OCI-M1 (cell line): ENCODE data around the gene SNX30.

ENCODE experiments used
- DNase-seq: peaks from one replicate; lab custom pipeline; 2025; lab: John Stamatoyannopoulos, UW

The SNX30 gene

DNA sequence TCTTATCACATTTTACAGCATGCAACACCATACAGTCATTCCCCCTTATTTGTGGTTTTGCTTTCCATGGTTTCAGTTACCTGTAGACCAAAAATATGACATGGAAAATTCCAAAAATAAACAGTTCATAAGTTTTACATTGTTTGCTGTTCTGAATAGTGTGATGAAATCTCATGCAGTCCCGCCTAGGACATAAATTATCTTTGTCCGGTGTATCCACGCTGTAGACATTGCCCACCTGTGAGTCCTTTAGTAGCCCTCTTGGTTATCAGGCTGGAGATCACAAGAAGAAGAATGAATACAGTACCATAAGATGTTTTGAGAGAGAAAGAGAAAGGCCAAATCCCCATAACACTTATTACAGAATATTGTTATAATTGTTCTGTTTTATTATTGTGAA, 72.1 kb downstream of the SNX30 start:
- DNase-seq = no peak

DNA sequence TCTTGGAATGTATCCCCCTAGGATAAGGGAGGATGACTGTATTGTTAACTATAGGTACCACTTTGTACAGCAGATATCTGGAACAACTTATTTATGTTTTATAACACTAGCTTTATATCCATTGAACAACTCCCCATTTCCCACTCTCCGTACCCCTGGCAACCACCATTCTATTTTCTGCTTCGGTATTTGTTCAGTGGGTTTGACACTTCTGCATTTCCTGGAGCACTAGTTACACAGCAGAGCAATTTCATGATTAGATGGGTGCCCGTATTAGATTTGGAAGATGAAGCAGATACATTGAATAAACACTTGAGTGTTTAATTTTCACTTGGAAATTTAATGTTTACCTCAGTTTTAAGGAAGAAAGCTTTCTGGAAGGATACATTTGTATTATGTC, 72.7 kb downstream of the SNX30 start:
- no peak for DNase-seq

DNA sequence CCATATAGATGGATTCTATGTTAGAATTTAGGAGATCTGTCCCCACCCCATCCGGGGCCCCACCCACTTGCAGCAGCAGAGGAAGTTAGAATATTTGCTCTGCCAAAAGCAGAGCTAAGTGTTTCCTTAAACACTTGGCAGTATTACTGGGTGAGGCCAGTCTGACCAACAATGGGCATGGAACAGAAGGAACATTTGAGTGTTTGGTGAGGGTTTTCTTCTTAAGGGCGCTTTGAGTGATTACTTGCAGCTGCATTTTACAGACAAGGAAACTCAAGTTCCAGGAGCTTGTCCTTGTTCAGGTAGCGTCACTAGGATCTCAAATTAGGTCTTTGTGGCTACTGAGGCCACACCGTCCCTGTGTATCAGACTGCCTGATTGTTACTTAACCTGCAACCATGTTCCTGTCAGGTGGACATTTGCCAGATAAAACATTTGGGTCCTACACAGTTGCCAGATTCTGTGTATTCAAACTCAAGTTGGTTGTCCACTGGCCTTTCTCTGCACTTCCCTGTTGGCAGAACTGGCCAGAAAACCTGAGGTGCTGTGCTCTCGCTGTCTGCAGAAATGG, 80.8 kb downstream of the SNX30 start:
- peak; percentile 6 for DNase-seq

DNA sequence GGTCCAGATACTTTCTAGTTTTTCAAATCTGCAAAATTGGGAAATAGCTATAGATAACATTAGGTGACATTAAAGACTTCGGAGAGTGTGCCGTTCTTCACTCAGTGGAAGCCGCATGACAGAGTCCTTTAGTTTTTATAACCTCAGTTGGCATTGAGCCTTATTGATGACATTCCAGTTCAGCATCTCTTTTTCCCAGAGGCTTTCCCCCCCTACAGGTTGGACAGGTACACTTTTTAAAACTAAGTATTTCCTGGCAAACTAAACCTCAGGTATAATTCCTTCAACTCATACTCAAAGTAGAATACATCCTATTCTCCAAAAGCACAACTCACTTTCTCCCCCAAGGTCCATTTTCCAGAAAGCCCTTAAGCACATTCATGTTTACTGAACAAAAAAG, 81.4 kb downstream of the SNX30 start:
- no peak for DNase-seq

DNA sequence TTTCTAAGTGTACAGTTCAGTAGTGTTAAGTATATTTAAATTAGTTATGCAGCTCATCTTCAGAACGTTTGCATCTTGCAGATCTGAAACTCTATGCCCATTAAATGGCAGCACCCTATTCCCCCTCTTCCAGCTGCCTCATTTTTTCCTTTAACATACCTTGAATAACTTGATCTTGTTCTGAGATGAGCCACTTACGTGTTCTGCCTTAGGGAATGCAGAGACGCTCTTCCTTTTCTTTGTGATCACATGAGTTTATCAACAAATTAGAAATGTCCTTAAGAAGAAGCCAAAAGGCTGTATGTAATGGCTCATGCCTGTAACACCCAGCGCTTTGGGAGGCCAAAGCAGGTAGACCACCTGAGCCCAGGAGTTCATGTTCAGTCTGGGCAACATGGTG, 82.5 kb downstream of the SNX30 start:
- DNase-seq = no peak

DNA sequence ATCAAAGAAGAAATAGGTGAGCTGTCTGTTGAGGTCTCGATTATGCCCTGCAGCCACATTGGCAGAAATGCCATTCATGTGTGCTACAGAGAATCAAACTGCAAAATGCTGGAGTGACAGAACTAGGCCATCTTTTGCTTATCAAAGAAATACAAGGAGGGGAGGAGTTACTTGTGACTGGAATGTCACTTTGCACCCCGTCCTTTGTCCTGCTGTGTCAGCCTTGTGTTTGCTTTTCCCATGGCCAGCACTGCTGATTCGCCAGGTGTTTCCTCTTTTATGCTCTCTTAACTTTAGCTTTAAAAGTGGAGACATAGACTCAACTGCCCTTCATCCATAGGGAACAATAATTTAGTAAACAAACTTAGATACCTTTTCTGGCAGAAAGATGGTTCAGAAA, 85.8 kb downstream of the SNX30 start:
- no peak for DNase-seq

DNA sequence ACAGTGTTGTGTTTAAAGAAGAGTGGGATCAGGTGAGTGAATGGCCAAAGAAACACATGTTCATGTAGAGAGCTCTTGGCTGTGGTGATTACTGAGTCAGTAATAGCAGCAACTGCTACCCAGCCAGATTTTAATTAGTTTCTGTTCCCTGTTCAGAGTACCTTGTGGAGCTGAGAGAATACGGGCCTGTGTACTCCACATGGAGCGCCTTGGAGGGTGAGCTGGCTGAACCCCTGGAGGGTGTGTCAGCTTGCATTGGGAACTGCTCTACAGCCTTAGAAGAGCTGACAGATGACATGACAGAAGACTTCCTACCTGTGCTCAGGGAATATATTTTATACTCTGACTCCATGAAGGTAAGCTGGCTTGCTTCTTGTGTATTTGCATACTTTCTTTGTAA, 87.8 kb downstream of the SNX30 start:
- no peak for DNase-seq

DNA sequence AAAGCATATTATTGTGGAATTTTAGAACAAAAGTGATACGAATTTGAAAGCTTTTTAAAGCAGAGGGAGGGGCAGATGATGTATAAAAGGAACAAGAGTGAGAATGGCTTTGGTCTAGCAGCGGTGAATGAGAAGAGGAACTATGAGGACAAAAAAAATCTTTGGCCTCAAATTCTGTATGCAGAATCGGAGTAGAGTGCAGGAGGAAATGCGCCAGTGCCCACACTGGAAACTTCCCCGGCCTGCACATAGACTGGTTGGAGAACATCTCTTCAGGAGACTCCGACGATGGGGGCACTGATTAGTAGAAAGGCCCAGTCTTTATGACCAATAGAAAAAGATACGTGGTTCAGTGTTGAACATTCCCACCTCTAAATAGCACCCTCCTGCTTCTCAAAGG, 88.8 kb downstream of the SNX30 start:
- no peak for DNase-seq

DNA sequence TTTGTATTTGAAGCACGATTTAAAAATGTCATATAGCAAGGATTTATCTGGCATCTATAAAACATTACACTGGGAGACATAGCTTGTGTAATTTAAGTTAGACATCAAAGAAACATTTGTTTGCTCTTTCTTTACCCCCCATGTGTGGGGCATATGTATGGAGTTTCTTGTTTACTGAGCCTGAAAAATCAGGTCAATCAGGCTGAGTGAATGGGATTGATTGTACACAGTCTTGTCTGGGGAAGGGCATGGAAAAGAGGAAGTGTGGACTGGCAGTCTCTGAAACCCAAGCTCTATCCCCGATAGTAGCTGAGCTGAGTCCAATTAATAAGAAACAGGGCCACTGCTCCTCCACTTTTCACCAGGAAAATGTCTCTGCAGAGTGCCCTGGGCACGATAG, 90.7 kb downstream of the SNX30 start:
- DNase-seq = peak; percentile 39

DNA sequence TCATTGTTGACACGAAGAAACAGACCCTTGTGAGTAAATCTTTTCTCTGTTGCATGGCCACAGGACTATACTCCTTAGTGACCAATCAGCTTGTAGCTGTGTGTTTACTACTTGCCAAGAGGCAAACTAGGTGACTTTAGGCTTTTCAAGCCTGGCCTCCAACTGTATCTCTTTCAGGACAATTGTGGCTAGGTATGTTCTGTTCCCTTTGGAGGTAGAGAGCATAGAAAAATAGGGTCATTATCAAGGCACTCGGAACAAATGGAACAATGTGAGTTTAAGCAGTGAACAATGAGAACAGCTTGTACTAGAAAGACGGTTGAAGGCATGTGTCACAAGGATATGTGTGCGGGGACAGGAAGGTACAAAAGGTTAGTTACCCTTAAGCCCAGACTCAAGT, 92.0 kb downstream of the SNX30 start:
- no peak for DNase-seq

DNA sequence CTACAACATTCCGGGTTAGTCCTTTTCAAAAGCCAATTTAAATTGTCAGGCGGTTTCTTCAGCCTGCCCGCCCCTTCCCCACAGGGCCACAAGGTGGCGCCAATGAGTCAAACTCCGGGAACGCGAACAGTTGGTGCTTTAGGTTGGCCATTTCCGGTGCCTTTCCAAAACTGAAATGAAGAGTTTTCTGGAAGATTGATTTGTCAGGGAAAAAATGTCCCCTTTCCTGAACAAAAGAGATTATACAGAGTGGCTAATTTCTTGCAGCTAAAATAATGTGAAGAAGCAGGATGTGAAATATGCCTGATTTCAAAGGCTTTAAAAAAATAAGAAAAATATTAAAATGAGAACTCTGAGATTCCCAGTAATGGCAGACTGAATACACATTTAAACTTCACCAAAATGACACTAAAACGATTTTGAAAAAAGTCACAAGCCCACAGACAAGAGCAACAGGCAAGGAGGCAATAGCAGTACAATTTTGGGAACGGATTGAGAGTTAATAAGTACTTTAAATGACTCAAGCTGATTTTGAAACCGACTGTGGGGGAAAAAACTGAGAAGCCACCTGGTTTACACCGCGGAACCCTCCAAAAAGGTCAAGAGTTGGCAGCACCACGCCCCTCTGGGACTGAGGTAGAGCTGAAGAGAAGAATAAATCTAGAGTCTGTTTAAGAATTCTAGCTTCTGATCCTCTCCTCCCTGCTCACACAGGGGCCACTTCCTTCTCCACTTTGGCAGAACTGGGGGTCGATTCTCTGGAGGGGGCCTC, 94.4 kb downstream of the SNX30 start:
- peak; percentile 87 for DNase-seq

DNA sequence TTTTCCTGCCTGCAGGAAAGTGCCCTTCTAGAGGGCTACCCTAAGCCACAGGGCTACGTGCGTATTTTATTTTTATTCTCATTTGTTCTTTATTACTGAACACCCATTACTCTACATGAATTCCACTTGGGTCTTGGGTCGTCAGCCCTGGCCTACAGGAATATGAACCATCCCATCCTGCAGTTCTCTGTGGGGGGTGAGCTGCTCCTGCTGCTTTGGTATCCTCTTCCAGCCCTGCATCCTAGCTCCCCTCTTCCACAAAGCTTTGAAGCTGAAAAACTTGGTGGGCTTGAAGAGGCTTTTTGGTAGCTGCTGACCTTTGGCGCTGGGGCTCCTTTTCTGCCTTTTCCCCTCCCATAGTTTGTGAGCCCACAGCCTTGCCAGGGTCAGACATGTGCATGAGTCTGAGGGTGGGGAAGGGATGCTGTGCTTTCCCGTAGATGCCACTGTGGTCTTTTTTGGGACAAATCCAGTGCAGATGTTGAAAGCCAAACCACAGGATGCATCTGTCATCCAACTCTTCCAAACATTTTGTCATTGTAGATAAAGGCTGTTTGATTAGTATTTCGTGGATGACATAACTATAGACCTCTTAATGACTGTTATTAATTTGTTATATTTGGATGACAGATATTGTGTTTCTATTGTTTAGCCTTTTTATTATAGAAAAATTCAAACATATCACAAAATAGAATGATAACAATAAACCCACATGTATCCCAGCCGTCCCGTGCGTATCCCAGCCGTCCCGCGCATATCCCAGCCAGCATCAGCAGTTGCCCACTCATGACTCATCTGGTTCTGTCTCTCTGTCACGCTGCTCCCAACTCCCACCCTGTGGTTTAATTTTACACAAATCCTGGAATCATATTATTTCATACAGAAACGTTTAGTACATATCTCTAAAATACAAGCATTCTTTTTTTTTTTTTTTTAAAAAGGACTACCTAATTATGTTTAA, 96.2 kb downstream of the SNX30 start:
- no peak for DNase-seq

DNA sequence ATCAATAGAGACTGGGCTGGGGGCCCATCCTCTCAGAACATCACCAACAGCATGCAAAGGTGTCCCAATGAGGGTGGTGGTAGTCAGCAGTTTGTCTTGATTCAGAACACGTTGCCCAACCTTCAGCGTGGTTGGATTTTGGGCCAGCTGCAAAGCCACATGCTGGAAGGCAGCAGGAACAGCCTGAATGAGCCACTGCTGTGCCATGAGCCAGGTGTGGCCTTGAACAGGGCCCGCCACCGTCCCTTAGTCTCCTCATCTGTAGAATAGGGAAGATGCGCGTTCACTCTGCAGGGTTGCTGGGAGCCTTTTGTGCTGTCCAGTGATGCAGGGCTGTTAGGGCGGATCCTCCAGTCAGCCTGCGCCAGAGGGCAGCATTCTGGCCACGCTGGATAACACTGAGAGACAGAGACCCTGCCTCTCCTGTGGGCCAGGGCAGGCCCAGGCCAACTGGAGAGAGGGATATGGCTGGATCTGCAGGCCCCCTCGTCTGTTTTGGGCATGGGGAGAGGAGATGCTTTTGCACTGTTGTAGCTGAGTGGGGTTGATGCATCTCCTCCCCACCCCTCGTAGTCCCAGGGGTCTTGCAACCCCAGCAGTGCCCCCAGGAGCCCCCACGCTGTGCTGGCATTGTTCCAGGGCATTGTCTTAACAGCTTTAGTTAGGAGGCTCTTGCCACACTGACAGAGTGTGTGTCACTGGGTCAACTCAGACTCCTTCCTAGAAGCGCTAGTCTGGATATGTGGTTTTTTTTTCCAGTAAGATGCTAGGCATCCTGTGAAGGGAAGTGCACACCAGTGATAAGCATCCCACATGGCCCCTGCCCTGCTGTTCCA, 98.0 kb downstream of the SNX30 start:
- DNase-seq = peak; percentile 41

DNA sequence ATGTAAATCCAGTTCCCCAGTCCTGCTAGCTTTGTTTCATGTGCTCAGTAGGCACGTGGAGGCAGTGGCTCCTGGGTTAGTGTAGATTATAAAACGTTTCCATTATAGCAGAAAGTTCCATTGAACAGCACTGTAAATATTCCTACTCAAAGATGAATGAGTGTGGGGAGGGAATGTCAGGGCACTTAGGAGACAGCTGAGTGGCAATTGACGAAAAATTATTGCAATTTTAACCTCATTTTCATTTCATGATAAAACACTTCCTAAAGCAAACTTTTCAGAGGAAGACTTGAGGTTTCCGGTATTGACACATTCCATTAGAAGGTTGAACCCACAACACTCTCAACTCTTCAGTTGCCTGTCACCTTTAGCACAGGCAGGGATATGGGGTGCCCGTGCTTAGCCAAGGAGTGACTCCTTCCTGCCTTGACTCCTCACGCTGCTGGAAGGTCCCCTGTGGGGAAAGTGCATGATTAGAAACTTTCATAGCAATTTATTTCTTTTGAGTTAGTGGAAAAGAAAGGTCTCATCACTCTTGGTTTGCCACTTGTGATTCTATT, 98.9 kb downstream of the SNX30 start:
- DNase-seq = no peak

DNA sequence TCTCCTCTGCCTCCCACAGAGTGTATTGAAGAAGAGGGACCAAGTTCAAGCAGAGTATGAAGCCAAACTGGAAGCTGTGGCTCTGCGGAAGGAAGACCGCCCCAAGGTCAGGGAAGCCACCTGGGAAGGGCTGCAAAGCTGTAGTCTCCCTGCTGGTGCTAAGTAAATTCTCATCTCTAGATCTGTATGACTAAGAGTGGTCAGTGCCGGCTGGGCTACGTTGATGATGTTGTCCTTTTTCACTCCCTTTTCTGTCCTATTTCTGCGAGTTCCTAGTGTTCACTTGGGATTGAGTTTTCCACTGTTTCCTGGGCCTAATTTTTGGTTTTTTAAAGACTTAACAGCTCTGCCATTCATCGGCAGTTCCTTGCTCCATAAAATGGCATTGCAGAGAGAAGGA, 100.3 kb downstream of the SNX30 start:
- DNase-seq = no peak

DNA sequence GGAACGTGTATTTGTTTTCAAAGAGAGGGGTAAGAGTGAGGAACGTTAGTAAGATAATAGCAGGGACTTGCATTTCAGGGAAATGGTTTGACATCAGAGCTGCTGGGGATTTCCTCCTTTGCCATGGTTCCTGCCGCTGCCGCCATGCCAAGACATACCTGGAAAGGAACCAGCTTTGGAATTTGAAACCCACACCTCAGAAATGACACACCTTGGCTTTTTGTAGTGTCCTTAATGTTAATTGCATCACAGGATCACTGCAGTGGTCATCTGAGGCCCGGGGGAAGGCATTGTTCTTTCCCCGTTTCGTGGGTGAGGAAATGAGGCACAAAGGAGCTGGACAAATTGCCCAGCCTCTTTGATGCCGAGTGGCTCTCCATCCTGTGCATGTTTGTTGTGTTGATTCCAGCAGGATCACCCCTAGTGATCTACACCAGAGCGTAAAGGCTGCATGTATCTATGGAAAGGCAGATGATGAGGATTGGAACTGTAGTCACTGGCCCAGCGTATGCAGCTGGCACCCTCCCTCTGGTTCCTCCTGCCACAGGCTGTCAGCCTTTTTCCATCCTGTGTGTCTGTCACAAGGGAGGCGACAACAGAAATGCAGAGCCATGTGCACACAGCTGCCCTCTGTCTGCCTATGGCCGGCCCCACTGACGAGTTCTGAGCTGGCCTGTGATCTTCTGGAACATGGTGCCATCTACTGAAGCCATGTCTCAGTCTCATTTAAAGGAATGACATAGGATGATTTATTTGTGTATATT, 102.4 kb downstream of the SNX30 start:
- DNase-seq = no peak

DNA sequence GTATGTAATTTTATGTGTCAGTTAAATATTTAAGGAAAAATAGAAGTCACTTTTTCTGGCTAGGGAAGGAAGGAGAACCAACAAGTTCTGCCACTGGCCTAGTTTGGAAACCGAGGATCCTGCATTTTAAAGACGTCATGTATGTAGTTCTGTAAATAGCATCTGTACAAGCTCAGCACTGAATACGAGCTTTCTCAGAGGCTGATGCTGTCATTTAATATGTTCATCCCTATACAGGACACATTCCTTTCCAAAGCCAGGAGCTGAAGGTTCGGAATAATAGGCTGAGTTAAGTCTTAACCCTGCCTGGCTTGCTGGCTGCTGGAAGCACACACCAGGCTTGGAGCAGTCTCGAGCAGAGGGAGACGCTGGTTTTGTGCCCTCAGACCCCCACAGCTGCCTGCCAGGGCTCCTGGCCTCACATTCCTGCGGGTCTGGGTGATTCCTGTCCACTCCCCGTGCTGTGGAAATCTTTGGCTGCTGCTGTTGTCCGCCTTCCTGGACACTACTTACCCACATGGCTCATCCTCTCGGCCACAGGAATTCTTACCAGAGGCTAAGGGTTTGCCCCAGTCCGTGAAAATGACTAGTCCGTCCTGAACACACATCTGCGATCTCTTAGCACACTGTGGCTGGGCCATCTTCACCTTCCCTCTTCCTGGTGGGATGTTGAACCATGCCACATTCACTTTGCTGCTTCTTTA, 103.5 kb downstream of the SNX30 start:
- no peak for DNase-seq

DNA sequence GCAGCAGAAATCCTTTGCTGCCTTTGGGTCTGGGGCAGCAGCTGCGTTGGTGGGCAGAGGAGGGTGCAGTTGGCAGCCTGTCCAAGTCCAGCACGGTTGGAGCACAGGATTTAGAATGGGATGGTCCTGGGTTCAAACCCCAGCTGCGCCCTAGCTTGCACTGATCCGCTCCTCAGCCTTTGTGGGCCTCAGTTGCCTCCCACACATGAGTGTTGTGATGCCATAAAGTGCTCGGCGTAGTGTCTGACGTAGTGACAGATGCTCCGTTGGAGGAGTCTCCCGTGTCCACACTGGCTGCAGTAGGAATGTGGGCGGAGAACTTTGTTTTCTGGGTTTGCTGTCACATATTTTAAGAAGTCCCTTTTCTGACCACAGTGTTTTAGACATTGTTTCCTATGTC, 104.1 kb downstream of the SNX30 start:
- no peak for DNase-seq

DNA sequence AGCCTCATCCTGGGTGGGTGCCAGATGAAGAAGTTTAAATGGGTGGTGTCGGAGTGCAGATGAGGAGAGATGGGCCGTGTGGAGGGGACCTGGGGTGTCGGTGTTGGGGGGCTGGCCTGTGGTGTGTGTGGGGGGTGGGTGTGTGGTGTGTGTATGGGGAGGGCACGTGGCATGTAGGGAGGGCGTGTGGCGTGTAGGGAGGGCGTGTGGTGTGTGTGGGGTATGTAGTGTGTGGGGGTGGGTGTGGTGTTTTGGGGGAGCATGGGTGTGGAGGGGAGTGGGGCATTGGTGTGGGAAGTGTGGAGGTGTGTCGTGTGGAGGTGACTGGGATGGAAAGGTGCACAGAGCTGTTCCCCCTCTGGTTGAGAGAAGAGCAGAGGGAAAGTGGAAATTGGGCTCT, 105.6 kb downstream of the SNX30 start:
- DNase-seq = no peak

DNA sequence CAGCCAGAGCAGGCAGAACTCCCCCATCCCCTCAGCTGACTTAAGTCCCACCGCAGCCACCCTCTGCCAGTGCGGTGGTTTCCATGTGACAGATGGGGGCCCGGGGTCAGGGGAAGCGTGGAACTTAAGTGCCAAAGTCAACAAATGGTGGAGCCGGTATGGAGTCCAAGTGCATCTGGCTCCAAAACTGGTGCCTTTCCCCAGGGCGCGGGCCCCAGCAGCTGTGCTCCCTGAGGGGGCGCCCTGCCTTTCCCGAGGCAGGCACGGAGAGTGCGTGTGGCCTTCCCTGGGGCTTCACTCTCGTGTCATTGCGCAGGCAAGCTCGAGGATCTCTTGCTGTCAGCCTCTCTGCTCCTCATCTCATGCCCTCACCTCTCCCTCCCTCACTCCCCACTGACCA, 106.3 kb downstream of the SNX30 start:
- no peak for DNase-seq
